CD4-positive, alpha-beta T cell treated with Interleukin-17A for 1 hour (primary cell): ENCODE data around the gene RTP1.
"Not testable (repeated sequence)": the region's sequence is repeated elsewhere in the genome, so short reads cannot be mapped to it uniquely, and the experiment has no call there.

ENCODE experiments used
- DNase-seq: peaks from one replicate; pipeline ENCODE4 v3.0.0-alpha.2; 2020

RTP1 gene

DNA sequence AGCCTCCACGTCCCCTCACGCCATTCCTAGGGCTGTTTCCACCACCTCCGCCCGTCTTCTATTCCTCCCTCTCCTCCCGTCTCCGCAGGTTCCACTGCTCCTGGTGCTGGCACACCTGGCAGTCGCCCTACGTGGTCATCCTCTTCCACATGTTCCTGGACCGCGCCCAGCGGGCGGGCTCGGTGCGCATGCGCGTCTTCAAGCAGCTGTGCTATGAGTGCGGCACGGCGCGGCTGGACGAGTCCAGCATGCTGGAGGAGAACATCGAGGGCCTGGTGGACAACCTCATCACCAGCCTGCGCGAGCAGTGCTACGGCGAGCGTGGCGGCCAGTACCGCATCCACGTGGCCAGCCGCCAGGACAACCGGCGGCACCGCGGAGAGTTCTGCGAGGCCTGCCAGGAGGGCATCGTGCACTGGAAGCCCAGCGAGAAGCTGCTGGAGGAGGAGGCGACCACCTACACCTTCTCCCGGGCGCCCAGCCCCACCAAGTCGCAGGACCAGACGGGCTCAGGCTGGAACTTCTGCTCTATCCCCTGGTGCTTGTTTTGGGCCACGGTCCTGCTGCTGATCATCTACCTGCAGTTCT is 2.3 kb downstream of the RTP1 start:
- not testable (repeated sequence) for DNase-seq

- no peak for DNase-seq
Observed at GRCh38 chr3:187205683-187206082, 8.4 kb downstream of the RTP1 start.

DNA sequence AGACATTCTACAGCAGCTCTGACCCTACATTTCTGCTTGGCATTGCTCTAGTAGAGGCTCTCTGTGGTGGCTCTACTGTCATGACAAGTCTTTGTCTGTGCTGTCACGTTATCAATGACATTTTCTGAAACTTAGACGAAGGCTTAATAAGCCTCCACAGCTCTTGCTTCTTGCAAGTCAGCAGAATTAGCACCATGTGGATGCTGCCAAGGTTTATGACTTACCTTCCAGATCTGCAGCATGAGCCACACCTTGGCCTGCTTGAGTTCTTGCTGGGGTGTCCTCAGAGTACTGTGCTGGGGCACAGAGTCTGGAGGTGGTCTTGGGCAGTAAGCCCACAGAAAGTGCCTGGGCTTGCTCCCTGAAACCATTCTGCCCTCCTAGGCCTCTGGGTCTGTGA is 9.8 kb downstream of the RTP1 start:
- no peak for DNase-seq

- DNase-seq = no peak
Observed at GRCh38 chr3:187207624-187208023, 10.3 kb downstream of the RTP1 start.

DNA sequence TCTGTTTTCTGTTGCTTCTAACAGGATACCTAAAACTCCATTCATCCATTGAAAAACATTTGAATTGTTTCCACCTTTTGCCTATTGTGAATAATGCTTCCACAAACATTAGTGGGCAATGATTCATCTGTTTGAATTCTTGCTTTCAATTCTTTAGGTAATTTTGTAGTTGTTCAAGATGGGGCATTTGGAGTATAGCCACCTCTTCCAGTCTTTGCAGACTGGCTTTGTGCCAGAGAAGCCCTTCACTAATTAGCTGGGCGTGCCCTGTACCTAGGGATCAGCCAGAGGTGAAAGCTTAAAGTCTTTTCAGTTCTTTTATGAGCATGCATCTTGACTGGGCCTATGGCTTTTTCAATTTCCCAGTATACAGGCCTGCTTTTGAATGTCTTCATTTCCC is 10.9 kb downstream of the RTP1 start:
- DNase-seq = no peak

DNA sequence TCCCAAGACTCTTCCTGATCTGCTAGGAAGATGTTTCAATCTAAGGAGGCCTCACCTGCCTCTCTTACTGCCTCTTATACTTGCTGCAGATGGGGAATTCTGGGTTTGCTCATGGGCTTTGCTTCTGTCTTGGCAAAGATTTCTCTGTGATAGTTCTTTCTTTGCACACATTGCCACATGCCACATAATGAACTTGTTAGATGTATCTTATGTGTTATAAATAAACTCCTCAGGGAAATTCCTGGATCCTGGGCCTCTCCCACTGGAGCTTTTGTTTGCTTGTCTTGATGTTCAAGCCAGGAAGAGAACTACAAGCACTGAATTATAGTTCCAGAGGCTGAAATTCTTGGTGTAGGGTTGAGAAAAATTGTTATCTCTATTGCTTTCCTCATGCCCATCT is 12.2 kb downstream of the RTP1 start:
- DNase-seq = no peak

DNA sequence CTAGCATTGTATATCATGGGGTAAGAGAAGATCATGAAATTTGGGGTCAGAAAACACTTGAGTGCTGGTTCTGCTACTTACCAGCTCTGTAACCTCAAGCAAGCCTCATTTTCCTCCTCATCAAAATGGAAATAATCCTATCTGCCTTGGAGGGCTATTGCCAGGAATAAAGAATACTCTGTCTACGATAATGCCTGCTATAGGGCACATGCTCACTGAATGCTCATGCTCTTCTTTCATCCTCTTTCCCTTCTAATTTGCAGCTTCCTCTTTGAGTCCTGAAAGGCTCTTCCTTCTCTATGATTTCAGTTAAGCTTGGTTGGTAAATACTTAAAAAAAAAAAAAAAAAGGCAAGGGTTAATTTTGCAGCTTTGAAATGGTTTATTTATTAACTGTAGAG is 12.8 kb downstream of the RTP1 start:
- no peak for DNase-seq

DNA sequence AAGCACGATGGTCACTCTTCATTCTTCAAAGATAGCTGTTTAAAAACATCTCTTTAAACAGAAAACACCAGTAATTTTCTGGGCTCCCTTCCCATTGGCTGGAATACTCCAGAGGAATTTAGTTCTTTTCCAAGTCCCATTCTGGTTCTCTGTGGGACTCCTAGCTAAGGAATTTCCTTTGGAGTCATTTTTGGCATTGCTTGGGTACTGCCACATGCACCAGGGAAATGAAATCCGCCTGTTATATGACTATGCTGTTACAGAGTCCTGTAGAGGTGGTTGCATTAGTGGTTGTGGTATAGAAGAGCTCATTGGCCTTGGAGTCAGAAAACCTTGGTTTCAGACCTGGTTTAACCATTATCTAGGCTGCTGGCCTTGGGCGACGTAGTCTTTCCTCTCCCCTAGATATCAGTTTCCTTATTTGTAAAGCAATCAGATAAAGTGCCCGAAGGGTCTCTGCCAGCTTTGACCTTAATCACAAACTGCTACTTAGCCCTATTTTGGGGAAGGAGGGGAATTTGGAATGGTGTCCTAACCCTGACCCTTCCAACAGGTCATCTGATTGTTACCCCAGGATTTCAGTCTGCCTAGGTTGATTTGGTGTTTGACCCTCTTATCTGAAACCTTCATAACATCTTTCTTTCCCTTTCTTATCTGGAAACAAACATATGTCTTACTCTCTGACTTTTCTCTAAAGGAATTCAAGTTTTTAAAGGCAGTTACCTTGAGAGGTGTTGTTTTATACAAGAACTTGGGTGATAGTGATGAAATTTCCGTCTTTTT is 13.4 kb downstream of the RTP1 start:
- DNase-seq = no peak

GRCh38 chr3:187211532-187212195 is 14.4 kb downstream of the RTP1 start:
- no peak for DNase-seq

DNA sequence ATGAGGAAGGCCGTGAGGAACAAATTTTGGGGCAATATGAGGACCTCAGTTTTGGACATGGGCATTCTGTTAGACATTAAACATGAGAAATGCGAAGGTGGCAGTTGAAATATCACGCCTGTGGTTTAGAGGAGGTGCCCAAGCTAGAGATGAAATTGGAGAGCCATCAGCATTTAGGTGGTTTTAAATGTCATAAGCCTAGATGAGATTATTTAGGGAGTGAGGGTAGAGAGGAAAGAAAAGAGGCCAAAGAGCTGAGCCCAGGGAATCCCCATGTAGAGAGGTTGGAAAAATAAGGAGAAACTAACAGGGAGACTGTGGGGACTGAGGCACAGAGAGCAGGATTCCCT is 14.9 kb downstream of the RTP1 start:
- DNase-seq = no peak

GRCh38 chr3:187212705-187213104 is 15.4 kb downstream of the RTP1 start:
- no peak for DNase-seq

DNA sequence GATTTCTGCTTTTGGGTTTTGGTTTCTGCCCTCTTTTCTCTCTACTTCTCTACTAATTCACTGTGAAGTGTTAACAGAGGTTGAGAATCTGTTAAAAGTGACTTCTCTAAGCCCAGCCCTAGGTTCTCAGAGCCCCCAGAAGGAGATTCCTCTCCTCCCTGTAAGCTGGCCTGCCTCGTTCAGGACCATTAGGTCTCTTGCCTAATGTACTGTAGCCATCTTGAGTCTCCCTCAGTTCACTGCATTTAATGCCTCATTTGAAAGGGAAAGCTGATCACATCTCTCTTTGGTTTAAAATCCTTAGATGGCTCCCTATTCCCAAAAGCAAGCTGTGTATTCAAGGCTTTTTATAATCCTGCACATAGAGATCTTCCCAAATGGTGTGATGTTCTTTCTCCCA is 16.3 kb downstream of the RTP1 start:
- no peak for DNase-seq

DNA sequence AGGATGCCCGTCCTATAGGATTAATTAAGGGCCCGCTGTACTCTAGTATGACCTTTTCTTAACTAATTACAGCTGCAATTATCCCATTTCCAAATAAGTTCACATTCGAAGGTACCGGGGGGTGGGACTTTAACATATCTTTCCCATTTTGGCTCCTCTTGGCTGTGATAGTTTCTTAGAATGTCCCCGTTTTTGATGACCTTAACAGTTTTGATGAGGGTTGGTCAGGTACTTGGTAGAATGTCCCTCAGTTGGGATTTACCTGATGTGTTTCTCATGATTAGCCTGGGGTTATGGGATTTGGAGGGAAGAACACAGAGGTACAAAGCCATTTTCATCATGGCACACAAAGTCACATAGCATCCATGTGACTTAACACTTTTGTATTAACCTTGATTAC is 18.2 kb downstream of the RTP1 start:
- no peak for DNase-seq

DNA sequence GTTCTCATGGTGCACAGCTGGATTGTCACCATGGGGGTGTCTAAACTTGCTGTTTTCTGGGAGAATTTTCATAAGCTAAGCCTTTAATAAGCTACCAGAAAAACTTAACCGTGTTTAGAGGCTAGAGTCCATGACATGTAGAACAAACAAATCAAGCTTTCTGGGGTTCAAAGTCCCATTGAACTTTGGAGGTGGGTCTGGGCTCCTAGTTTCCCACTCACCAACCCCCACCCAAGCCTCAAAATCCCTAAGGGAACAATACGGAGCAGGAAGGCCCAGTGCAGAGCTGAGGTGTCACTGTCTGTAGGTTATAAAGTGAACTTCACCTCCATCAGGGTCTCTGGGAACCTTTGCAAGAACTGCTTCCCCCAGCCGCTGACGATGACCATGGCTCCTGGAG is 25.5 kb downstream of the RTP1 start:
- DNase-seq = no peak

DNA sequence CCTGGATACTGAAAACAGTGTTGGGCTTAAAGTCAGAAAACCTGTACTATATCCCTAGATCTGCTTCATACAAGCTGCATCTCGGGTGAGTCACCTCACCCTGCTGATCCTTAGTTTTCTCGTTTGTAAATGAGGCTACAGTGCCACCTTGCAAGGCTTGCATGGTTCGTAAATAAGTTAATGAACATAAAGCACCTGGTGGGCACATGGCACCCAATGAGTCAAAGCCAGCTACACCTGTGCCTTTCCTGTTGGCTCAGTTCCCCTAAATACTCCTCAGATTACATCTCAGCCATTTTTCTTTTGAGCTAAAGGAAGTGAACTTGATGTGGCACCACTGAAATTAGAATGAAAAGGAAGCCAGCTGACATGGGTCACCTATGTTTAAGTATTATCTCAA is 26.5 kb downstream of the RTP1 start:
- no peak for DNase-seq

GRCh38 chr3:187227658-187228258 is 30.5 kb downstream of the RTP1 start:
- no peak for DNase-seq

DNA sequence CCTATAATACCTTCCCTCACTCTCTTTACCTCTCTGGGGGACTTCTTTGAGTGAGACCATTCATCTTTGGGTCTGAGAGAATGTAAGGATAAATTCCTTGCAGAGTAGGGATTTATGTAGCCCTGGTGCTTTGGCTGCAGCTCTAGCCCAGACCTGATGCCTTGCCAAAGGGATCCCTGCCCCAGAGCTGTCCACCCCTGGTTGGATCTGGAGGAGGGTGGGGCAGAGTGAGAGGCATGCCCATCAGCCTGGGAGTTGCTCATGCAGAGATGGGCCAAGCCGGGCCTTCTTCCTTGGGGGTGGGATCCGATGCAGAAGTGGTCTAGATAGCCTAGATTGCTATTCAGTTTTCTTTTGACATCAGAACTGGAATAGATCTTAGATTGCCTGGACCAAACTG is 31.5 kb downstream of the RTP1 start:
- no peak for DNase-seq

- DNase-seq = no peak
Observed at GRCh38 chr3:187230011-187230410, 32.7 kb downstream of the RTP1 start.

- DNase-seq = no peak
Observed at GRCh38 chr3:187236962-187237361, 39.7 kb downstream of the RTP1 start.

DNA sequence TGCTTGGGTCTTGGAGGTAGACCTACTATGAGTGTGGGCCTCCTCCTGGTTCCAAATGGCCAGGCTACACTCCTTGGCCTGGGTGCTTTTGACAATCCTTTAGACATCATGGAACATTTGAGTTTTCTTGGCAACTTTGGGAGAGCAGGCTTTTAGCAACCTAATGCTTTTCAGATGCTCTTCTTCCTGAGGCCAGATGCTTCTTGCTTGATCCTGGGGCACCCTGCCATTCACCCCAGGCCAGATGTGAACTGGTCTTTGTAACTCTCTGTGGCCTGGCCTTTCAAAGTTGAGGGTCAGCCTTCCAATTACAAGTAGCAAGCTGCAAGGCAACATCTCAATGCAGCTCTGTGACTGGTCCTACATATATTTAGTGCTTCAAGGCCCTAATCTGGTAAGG is 40.5 kb downstream of the RTP1 start:
- no peak for DNase-seq

DNA sequence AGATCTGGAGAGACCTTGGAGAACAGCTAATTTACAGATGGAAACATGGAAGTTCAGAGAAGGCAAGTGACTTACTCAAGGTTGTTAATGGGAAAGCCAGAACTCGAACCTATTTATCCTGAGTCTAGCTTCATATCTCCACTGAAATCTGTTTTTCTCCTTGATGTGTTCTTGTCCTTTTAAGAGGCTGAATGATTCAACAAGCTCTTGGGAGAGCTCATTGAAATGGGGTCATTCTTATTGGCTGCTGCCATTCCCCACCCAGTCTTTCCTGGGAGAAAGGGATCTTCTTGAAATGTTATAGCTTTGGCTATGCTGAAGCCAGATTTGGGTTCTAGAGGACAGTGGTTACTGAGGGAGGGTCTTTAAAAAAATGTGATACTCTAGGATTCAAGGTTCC is 41.0 kb downstream of the RTP1 start:
- DNase-seq = no peak

- not testable (repeated sequence) for DNase-seq
Observed at GRCh38 chr3:187238835-187239234, 41.5 kb downstream of the RTP1 start.

GRCh38 chr3:187242435-187242834 is 45.1 kb downstream of the RTP1 start:
- DNase-seq = no peak

DNA sequence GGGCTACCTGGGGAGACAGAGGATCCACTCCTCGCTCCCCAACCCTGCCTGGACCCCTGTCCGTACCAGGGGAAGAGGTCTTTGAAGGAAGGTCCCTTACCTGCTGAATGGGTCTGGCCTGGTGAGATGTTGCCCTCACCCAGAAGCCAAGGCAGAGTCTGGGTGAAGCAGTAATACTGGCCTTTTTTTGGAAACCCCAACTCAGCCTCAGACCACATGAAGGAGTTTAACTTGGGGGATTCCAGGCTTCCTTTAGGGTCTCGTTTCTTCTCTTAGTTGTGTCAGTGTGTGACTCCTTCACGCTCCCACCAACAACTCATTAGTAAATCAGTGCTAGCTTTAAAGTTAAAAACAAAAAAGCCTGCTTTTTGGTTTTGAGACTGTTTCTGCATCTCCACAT is 45.6 kb downstream of the RTP1 start:
- no peak for DNase-seq
